22Rv1 (cell line): ENCODE data around the gene PPFIA3.
"Not testable (repeated sequence)": the region's sequence is repeated elsewhere in the genome, so short reads cannot be mapped to it uniquely, and the experiment has no call there.

Source experiments
- H3K27ac ChIP-seq: fragments of 450-650 bp; 2 replicates; pipeline ENCODE4 v1.5.1; 2017
- ZFX ChIP-seq: fragments of 450-650 bp; IDR thresholded peaks from 2 replicates; pipeline ENCODE4 v1.6.1; 2017; ENCODE audit warnings: antibody characterized with exemption, borderline replicate concordance
- TF ChIP-seq, protein P1 (sequence below): fragments of 450-650 bp; IDR thresholded peaks from 2 replicates; pipeline ENCODE4 v1.5.1; 2017; ENCODE audit warnings: mild to moderate bottlenecking

The PPFIA3 gene

DNA sequence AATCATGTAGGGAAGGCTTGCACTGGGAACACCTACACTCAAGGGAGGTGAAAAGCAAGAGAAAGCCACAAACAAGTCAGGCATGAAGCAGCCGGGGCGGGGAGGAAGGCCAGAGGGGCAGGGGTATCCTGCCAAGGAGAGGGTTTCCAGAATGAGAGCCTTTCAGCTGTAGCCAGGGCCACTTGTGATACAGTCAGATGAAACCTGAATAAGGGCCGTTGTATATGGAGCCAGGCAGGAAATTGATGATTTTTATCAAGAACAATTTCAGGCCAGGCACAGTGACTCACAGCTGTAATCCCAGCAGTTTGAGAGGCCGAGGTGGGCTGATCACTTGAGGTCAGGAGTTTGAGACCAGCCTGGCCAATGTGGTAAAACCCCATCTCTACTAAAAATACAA, 42.6 kb downstream of the PPFIA3 start:
- TF ChIP-seq, protein P1, sequence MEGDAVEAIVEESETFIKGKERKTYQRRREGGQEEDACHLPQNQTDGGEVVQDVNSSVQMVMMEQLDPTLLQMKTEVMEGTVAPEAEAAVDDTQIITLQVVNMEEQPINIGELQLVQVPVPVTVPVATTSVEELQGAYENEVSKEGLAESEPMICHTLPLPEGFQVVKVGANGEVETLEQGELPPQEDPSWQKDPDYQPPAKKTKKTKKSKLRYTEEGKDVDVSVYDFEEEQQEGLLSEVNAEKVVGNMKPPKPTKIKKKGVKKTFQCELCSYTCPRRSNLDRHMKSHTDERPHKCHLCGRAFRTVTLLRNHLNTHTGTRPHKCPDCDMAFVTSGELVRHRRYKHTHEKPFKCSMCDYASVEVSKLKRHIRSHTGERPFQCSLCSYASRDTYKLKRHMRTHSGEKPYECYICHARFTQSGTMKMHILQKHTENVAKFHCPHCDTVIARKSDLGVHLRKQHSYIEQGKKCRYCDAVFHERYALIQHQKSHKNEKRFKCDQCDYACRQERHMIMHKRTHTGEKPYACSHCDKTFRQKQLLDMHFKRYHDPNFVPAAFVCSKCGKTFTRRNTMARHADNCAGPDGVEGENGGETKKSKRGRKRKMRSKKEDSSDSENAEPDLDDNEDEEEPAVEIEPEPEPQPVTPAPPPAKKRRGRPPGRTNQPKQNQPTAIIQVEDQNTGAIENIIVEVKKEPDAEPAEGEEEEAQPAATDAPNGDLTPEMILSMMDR = no peak
- no peak for TF ChIP-seq ZFX
- peak overlapping the region; percentile 92 for H3K27ac ChIP-seq

DNA sequence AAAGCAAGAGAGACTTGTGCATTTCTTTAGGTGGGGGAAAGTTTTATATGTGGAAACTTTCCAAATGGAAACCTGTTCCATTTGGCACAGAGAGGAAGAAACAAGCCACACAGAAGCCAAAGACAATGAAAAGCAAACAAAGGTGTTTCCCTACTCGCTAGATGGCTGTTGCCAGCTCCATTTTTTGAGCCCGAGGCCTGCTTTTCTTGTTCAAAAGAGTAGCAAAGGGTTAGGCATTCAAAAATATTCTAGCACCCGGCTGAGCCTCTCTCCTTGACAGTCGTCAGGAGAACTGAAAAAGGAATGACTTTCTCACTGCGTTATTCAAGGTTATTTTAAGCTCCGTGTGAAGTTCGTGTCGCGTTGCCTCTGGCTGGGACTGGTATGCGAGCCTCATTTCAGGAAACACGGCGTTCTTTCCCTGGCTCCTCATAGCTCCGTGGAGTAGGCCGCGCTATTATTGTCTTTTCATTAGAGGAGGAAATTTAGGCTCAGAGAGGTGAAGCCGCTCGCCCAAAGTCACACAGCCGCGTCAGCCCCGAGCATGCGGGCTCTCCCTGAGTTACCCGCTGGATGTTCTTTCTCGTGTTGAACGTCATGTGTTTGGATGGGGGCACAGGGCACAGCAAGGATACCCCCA, 45.9 kb downstream of the PPFIA3 start:
- TF ChIP-seq, protein P1 = no peak
- TF ChIP-seq ZFX = no peak
- H3K27ac ChIP-seq = peak overlapping the region; percentile 92

DNA sequence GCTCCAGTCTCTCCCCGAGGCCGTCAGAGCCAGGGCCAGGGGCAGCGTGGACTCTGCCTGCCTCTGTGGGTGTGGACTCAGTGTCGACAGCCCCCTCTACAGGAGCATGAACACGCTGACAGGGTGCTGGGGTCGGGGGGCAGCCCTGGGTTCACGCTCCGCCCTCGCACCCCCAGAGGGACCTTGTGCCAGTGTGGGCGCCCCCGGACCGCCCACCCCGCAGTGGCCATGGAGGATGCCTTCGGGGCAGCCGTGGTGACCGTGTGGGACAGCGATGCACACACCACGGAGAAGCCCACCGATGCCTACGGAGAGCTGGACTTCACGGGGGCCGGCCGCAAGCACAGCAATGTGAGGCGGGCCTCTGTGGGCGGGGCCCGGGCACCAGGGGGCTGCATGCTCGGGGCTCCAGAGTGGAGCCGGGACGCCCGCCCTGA, 46.5 kb downstream of the PPFIA3 start:
- peak overlapping the region; percentile 92 for H3K27ac ChIP-seq
- no peak for TF ChIP-seq ZFX
- TF ChIP-seq, protein P1 = no peak

DNA sequence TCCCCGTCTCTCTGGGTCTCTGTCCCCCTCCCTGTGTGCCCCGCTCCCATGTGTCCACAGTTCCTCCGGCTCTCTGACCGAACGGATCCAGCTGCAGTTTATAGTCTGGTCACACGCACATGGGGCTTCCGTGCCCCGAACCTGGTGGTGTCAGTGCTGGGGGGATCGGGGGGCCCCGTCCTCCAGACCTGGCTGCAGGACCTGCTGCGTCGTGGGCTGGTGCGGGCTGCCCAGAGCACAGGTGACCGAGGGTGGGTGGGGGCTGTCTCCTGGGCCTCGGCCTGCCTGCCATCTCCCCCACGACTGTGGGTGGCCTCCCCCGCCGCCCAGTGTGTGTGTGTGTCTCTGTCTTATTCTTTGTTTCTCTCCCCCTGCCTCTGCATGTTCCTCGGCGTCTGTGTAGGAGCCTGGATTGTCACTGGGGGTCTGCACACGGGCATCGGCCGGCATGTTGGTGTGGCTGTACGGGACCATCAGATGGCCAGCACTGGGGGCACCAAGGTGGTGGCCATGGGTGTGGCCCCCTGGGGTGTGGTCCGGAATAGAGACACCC, 48.6 kb downstream of the PPFIA3 start:
- no peak overlapping the region for H3K27ac ChIP-seq
- TF ChIP-seq, protein P1 = no peak
- no peak for TF ChIP-seq ZFX

DNA sequence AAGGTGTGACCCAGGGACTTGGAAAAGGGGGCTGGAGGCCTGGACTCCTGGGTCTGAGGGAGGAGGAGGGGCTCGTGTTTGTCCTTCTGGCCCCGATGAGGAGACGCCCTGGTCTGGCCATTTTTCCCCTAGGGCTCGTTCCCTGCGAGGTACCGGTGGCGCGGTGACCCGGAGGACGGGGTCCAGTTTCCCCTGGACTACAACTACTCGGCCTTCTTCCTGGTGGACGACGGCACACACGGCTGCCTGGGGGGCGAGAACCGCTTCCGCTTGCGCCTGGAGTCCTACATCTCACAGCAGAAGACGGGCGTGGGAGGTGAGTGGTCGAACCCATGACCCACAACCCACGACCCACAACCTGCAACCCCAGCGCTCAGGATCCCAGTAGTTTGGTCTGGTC, 49.1 kb downstream of the PPFIA3 start:
- no peak overlapping the region for H3K27ac ChIP-seq
- TF ChIP-seq, protein P1 = no peak
- no peak for TF ChIP-seq ZFX

DNA sequence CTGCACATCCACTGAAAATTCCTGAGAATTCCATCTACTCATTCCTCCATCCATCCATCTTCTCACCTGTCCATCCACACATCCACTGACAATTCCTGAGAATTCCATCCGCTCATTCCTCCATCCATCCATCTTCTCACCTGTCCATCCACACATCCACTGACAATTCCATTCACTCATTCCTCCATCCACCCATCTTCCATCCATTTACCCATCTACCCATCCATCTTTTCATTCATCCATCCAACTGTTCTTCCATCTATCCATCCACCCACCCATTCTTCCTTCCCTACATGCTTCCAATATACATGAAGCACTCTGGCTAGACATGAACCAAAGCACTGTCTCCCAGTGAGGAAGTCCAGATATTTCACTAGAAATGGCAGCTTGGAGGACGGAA, 53.9 kb downstream of the PPFIA3 start:
- TF ChIP-seq, protein P1 = no peak
- TF ChIP-seq ZFX = no peak
- no peak overlapping the region for H3K27ac ChIP-seq

DNA sequence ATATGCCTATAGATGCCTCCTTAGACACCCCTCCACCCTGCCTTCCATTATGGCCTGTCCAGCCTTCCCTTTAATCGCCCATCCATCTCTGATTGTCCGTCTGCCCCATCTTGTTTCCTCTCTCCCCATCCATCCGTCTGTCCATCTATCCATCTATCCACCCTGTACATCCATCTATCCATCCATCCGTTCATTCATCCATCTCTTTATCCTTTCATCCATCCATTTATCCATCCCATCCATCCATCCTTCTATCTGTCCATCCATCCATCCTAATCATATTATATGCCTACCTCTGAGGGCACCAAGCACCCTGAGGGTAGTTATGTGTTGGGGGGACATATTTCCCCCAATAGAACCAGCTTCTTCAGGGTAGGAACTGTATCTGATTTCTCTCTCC, 61.3 kb downstream of the PPFIA3 start:
- H3K27ac ChIP-seq = no peak overlapping the region
- no peak for TF ChIP-seq ZFX
- TF ChIP-seq, protein P1 = no peak

DNA sequence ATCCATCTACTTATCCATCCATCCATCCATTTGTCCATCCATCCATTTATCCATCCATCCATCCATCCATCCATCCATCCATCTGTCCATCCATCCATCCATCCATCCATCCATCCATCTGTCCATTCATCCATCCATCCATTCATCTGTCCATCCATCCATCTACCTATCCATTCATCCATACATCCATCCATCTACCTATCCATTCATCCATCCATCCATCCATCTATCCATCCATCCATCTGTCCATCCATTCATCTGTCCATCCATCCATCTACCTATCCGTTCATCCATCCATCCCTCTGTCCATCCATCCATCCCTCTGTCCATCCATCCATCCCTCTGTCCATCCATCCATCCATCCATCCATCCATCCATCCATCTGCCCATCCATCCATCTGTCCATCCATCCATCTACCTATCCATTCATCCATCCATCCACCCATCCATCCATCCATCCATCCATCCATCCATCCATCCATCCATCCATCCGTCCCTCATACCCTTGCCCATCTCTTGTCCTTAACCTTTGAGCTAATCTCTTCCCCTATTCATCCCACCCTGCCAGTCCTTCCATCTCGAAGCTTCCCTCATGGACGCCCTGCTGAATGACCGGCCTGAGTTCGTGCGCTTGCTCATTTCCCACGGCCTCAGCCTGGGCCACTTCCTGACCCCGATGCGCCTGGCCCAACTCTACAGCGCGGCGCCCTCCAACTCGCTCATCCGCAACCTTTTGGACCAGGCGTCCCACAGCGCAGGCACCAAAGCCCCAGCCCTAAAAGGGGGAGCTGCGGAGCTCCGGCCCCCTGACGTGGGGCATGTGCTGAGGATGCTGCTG, 62.9 kb downstream of the PPFIA3 start:
- not testable (repeated sequence) for H3K27ac ChIP-seq
